Kidney epithelial cell (primary cell): ENCODE results near the gene AFF3. TPM values are rescaled to one million over a fixed set of nuclear protein-coding genes. Genes with fewer than 3 reads are reported as not detected.

ENCODE experiments used
- DNase-seq: peaks from one replicate; pipeline ENCODE4 v3.0.0-alpha.2; 2010; ENCODE audit warnings: low read depth
- H3K27me3 ChIP-seq: 2 replicates; pipeline ENCODE4 v1.6.0; 2011; ENCODE audit warnings: low read length; ENCODE audit not compliant: control insufficient read depth, insufficient read depth
- H3K36me3 ChIP-seq: 2 replicates; pipeline ENCODE4 v1.5.1; 2011; ENCODE audit warnings: low read length; ENCODE audit not compliant: control insufficient read depth, insufficient read depth
- H3K4me3 ChIP-seq: 2 replicates; pipeline ENCODE4 v1.5.1; 2011; ENCODE audit warnings: low read depth, mild to moderate bottlenecking, control low read depth, low read length
- CTCF ChIP-seq: IDR thresholded peaks from 2 replicates; pipeline ENCODE4 v1.5.1; 2011; ENCODE audit warnings: mild to moderate bottlenecking, moderate library complexity, low read length, control low read depth, inconsistent platforms; ENCODE audit not compliant: insufficient read depth, poor library complexity, severe bottlenecking
- total RNA-seq: library from RNA; depleted of rRNA; stranded (reverse); fragments of >200 nt; gene quantifications from 2 replicates; pipeline ENCODE4 v1.2.3, GENCODE V29; 2015

Gene AFF3
- total RNA-seq, 1 donor from 2014 or later, result 13.9 TPM

GRCh38 chr2:99757611-99758114, 384.7 kb downstream of the AFF3 start:
- TF ChIP-seq CTCF, result no peak
- no peak for DNase-seq
- Histone ChIP-seq H3K4me3 (no peak overlapping the region), H3K36me3 (no peaks in the 10 kb centered on the region), H3K27me3 (no peaks in the 10 kb centered on the region)

- no peak overlapping the region for H3K4me3 ChIP-seq
- no peak for TF ChIP-seq CTCF
- no peak for DNase-seq
- H3K36me3 ChIP-seq, result no peaks in the 10 kb centered on the region
- H3K27me3 ChIP-seq, result no peaks in the 10 kb centered on the region
These were observed 386.3 kb downstream of the AFF3 start for GRCh38 chr2:99756059-99756458.

- Histone ChIP-seq H3K4me3 (no peak overlapping the region), H3K27me3 (no peaks in the 10 kb centered on the region), H3K36me3 (no peaks in the 10 kb centered on the region)
- no peak for TF ChIP-seq CTCF
- no peak for DNase-seq
These were observed 388.2 kb downstream of the AFF3 start for GRCh38 chr2:99754210-99754609.

- H3K27me3 ChIP-seq, result no peaks in the 10 kb centered on the region
- no peak overlapping the region for H3K4me3 ChIP-seq
- TF ChIP-seq CTCF, result no peak
- H3K36me3 ChIP-seq, result no peaks in the 10 kb centered on the region
- no peak for DNase-seq
These were observed 388.9 kb downstream of the AFF3 start for GRCh38 chr2:99753505-99753904.

- Histone ChIP-seq H3K4me3 (no peak overlapping the region), H3K36me3 (no peaks in the 10 kb centered on the region), H3K27me3 (no peaks in the 10 kb centered on the region)
- no peak for TF ChIP-seq CTCF
- DNase-seq, result no peak
These were observed 394.0 kb downstream of the AFF3 start for GRCh38 chr2:99748344-99748743.

- no peaks in the 10 kb centered on the region for H3K27me3 ChIP-seq
- H3K36me3 ChIP-seq, result no peaks in the 10 kb centered on the region
- TF ChIP-seq CTCF, result no peak
- DNase-seq, result no peak
- no peak overlapping the region for H3K4me3 ChIP-seq
These were observed 394.5 kb downstream of the AFF3 start for GRCh38 chr2:99747842-99748241.
